Bronchial epithelial cell (primary cell): Measurements from ENCODE around the gene LMO7. TPM values are rescaled to one million over a fixed set of nuclear protein-coding genes. Genes with fewer than 3 reads are reported as not detected.

Source experiments
- DNase-seq: peaks from one replicate; pipeline ENCODE4 v3.0.0-alpha.2; 2010; ENCODE audit warnings: low read depth
- FAIRE-seq: peaks from 2 replicates; lab custom pipeline; 2011; peaks lifted over from hg19 to GRCh38; lab: Jason Lieb, UNC
- H3K27me3 ChIP-seq: 2 replicates; pipeline ENCODE4 v1.5.1; 2011; ENCODE audit warnings: low read length; ENCODE audit not compliant: control insufficient read depth, insufficient read depth
- H3K36me3 ChIP-seq: 2 replicates; pipeline ENCODE4 v1.5.1; 2011; ENCODE audit warnings: low read length; ENCODE audit not compliant: control insufficient read depth, insufficient read depth
- H3K4me3 ChIP-seq: 2 replicates; pipeline ENCODE4 v1.5.1; 2011; ENCODE audit warnings: mild to moderate bottlenecking, low read depth, low read length, control low read depth
- CTCF ChIP-seq: IDR thresholded peaks from 2 replicates; pipeline ENCODE4 v1.5.1; 2011; ENCODE audit warnings: mild to moderate bottlenecking, moderate library complexity, low read length, control low read depth, inconsistent platforms; ENCODE audit not compliant: insufficient read depth, severe bottlenecking
- total RNA-seq: library from RNA; depleted of rRNA; stranded (reverse); fragments of >200 nt; gene quantifications from 2 replicates; pipeline ENCODE4 v1.2.1, GENCODE V29; 2014

Gene LMO7
- total RNA-seq, 1 donor from 2014 or later = 150 TPM

- Histone ChIP-seq H3K4me3 (no peak overlapping the region), H3K27me3 (no peaks in the 10 kb centered on the region), H3K36me3 (no peaks in the 10 kb centered on the region)
- no peak for TF ChIP-seq CTCF
- FAIRE-seq = no peak
- DNase-seq = no peak
These were observed 109.3 kb downstream of the LMO7 start for GRCh38 chr13:75745387-75745786.

DNA sequence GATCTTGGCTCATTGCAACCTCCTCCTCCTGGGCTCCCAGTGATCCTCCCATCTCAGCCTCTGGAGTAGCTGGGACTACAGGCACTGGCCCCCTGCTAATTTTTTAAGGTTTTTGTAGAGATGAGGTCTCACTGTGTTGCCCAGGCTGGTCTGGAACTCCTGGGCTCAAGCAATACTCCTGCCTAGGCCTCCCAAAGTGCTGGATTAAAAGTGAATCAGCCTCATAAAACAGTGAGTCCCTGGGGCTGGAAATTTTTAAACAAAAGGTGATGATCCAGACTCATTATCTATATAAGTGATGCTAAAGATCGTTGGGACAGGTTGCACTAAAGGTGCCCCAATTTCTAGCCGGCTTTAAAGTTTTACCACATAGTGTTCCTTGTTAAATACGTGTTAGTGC is 112.7 kb downstream of the LMO7 start:
- Histone ChIP-seq H3K36me3 (no peaks in the 10 kb centered on the region), H3K27me3 (no peaks in the 10 kb centered on the region), H3K4me3 (no peak overlapping the region)
- TF ChIP-seq CTCF = no peak
- FAIRE-seq = no peak
- DNase-seq = no peak

- H3K4me3 ChIP-seq = no peak overlapping the region
- H3K27me3 ChIP-seq = no peaks in the 10 kb centered on the region
- FAIRE-seq (no peak), DNase-seq (peak; percentile 40)
- H3K36me3 ChIP-seq = no peaks in the 10 kb centered on the region
- TF ChIP-seq CTCF = no peak
These were observed 113.3 kb downstream of the LMO7 start for GRCh38 chr13:75749407-75749806.

GRCh38 chr13:75751350-75751749 is 115.2 kb downstream of the LMO7 start:
- DNase-seq (no peak), FAIRE-seq (no peak)
- H3K4me3 ChIP-seq = no peak overlapping the region
- TF ChIP-seq CTCF = no peak
- H3K36me3 ChIP-seq = no peaks in the 10 kb centered on the region
- no peaks in the 10 kb centered on the region for H3K27me3 ChIP-seq

GRCh38 chr13:75752826-75753225 is 116.7 kb downstream of the LMO7 start:
- no peak for TF ChIP-seq CTCF
- FAIRE-seq = no peak
- no peak for DNase-seq
- H3K4me3 ChIP-seq = no peak overlapping the region
- H3K36me3 ChIP-seq = no peaks in the 10 kb centered on the region
- no peaks in the 10 kb centered on the region for H3K27me3 ChIP-seq

GRCh38 chr13:75754936-75755335 is 118.8 kb downstream of the LMO7 start:
- no peak for TF ChIP-seq CTCF
- no peaks in the 10 kb centered on the region for H3K27me3 ChIP-seq
- DNase-seq (no peak), FAIRE-seq (no peak)
- no peaks in the 10 kb centered on the region for H3K36me3 ChIP-seq
- no peak overlapping the region for H3K4me3 ChIP-seq
